Activated B cell treated with CpG ODN at 0.5 μM for 24 hours (primary cell): ENCODE results near the gene LRRTM2. TPM values are rescaled to one million over a fixed set of nuclear protein-coding genes. Genes with fewer than 3 reads are reported as not detected.

Source experiments
- ATAC-seq: fragments of 200-7000 bp; cut with Tn5 transposase; one replicate; pipeline ENCODE4 v1.10.0; 2021; ENCODE audit warnings: low read depth, mild to moderate bottlenecking, moderate library complexity
- CTCF ChIA-PET: fragments of 350-600 bp; sonication (Branson Sonifier 250); formaldehyde crosslinking; loops from one replicate; lab custom pipeline; 2021; ENCODE audit warnings: antibody characterized with exemption; lab: Charles Lee
- POLR2A ChIA-PET: fragments of 350-600 bp; sonication (Branson Sonifier 250); formaldehyde crosslinking; loops from one replicate; lab custom pipeline; 2021; ENCODE audit warnings: antibody characterized with exemption; lab: Charles Lee
- DNase-seq: peaks from one replicate; pipeline ENCODE4 v3.0.0; 2022
- H3K27ac Mint-ChIP-seq: one replicate; pipeline ENCODE4 v1.8.0; 2020; ENCODE audit warnings: mixed read lengths
- H3K27me3 Mint-ChIP-seq: one replicate; pipeline ENCODE4 v1.8.0; 2021; ENCODE audit warnings: mixed read lengths
- H3K36me3 Mint-ChIP-seq: one replicate; pipeline ENCODE4 v1.8.0; 2021; ENCODE audit warnings: low read depth, mixed read lengths
- H3K4me1 Mint-ChIP-seq: one replicate; pipeline ENCODE4 v1.8.0; 2021; ENCODE audit warnings: mixed read lengths
- H3K4me3 Mint-ChIP-seq: one replicate; pipeline ENCODE4 v1.8.0; 2020; ENCODE audit warnings: mild to moderate bottlenecking, mixed read lengths
- H3K9me3 Mint-ChIP-seq: one replicate; pipeline ENCODE4 v1.8.0; 2020; ENCODE audit warnings: mixed read lengths
- CTCF ChIP-seq: fragments of 200-600 bp; IDR thresholded peaks from one replicate; pipeline ENCODE4 v1.8.0; 2022; ENCODE audit warnings: antibody characterized with exemption, mild to moderate bottlenecking
- intact Hi-C: fragments of 100-400 bp; cut with micrococcal nuclease; formaldehyde crosslinking; loops from one replicate; pipeline ENCODE4 v1.15.1; 2024
- total RNA-seq: library from RNA; stranded (reverse); gene quantifications from 2 replicates; pipeline ENCODE4 v1.2.3, GENCODE V29; 2022

The LRRTM2 gene
- total RNA-seq, 1 donor from 2014 or later, result 0.29 TPM

DNA sequence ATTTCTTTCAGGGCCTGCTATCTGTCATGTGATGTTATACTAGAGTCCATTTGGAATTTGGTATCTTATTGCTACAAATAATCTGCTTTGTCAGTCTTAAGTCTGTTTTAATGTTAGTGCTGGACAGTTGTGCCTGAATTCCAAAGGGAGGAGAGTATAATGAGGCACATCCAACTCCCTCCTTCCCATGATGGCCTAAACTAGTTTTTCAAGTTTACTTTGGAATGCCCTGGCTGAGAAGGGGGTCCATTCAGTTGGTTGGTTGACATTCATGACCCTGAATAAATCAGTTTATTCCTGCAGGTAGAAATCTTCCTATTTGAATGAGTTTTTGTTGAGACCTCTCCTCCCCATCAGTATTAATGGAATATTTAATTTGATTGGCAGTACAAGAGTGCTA, 9.4 kb upstream of the LRRTM2 start:
- no peak for DNase-seq
- Mint-ChIP-seq H3K27ac (no peak overlapping the region), H3K4me1 (peaks cover 11% of the 10 kb centered on the region), H3K36me3 (peaks cover 28% of the 10 kb centered on the region), H3K27me3 (no peaks in the 10 kb centered on the region), H3K4me3 (no peak overlapping the region), H3K9me3 (peaks cover 1% of the 10 kb centered on the region)
- ChIA-PET CTCF (interaction anchor here (1.0 kb wide), 1 partner anchor 11 kb away, joined by 3 read pairs; no protein-coding TSS in a partner anchor), POLR2A (no interaction called here)
- intact Hi-C loops, result no loop called here
- ATAC-seq, result no peak
- TF ChIP-seq CTCF, result no peak

DNA sequence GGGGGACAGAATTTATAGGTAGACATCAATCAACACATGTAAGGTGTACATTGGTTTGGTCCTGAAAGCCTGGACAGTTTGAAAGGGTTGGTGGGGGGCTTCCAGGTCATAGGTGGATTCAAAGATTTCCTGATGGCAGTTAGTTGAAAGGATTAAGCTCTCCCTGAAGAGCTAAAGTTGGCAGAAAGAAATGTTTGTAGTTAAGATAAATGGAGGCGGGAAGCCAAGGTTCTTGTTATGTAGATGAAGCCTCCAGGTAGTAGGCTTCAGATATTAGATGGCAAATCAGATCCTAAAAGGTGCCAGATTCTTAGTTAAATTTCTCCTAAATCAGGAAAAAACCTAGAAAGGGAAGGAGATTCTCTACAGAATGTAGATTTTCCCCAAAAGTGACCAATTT, 9.0 kb upstream of the LRRTM2 start:
- peaks cover 11% of the 10 kb centered on the region for H3K4me1 Mint-ChIP-seq
- no peaks in the 10 kb centered on the region for H3K9me3 Mint-ChIP-seq
- no peak overlapping the region for H3K27ac Mint-ChIP-seq
- DNase-seq, result no peak
- no peaks in the 10 kb centered on the region for H3K27me3 Mint-ChIP-seq
- peaks cover 26% of the 10 kb centered on the region for H3K36me3 Mint-ChIP-seq
- ChIA-PET CTCF (no interaction called here), POLR2A (no interaction called here)
- intact Hi-C loops, result no loop called here
- TF ChIP-seq CTCF, result no peak
- no peak overlapping the region for H3K4me3 Mint-ChIP-seq
- ATAC-seq, result no peak

GRCh38 chr5:138883211-138883610, 8.1 kb upstream of the LRRTM2 start:
- Mint-ChIP-seq H3K9me3 (no peaks in the 10 kb centered on the region), H3K27me3 (no peaks in the 10 kb centered on the region), H3K4me3 (no peak overlapping the region), H3K36me3 (peaks cover 18% of the 10 kb centered on the region), H3K4me1 (peaks cover 11% of the 10 kb centered on the region), H3K27ac (no peak overlapping the region)
- TF ChIP-seq CTCF, result no peak
- intact Hi-C loops, result no loop called here
- POLR2A ChIA-PET, result no interaction called here
- CTCF ChIA-PET, result no interaction called here
- no peak for DNase-seq
- ATAC-seq, result no peak

DNA sequence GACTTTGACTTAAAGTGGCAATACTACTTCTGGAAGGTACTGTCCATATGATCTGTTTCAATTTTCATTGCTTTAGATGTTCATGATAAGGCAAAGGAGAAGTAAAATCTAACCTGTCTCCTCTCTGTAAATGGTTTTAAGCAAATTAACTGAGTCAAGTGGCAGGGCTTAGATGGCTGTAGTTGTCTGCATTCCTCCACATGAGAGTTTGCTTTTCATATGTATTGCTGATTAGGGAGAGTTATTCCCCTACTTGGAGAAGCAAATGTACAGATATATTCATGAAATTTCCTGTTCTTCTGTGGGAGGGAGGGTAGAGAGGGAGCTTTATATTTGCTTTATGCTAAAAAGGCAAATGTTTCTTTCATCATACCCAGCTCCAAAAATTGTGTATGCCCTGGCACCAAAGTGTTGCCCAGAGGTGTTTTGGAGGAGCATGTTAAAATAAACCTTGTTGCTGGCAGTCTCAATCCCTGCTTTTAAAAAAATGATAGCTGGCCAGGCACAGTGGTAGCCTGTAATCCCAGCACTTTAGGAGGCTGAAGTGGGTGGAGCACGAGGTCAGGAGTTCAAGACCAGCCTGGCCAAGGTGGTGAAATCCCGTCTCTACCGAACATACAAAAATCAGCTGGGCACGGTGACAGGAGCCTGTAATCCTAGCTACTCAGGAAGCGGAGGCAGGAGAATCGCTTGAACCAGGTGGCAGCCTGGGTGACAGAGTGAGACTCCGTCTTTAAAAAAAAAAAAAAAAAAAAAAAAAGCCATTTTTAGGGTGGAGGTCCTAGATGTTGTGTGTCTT, 3.5 kb upstream of the LRRTM2 start:
- H3K9me3 Mint-ChIP-seq, result peaks cover 4% of the 10 kb centered on the region
- H3K27ac Mint-ChIP-seq, result no peak overlapping the region
- peaks cover 11% of the 10 kb centered on the region for H3K4me1 Mint-ChIP-seq
- ChIA-PET POLR2A (no interaction called here), CTCF (no interaction called here)
- TF ChIP-seq CTCF, result no peak
- DNase-seq (no peak), ATAC-seq (no peak)
- H3K27me3 Mint-ChIP-seq, result no peaks in the 10 kb centered on the region
- intact Hi-C loops, result no loop called here
- H3K4me3 Mint-ChIP-seq, result no peak overlapping the region
- peaks cover 10% of the 10 kb centered on the region for H3K36me3 Mint-ChIP-seq

GRCh38 chr5:138876811-138877210, 1.7 kb upstream of the LRRTM2 start:
- peaks cover 13% of the 10 kb centered on the region for H3K36me3 Mint-ChIP-seq
- peaks cover 4% of the 10 kb centered on the region for H3K9me3 Mint-ChIP-seq
- no peaks in the 10 kb centered on the region for H3K27me3 Mint-ChIP-seq
- no peak for ATAC-seq
- ChIA-PET CTCF (no interaction called here), POLR2A (no interaction called here)
- H3K4me1 Mint-ChIP-seq, result no peaks in the 10 kb centered on the region
- intact Hi-C loops, result no loop called here
- H3K4me3 Mint-ChIP-seq, result no peak overlapping the region
- no peak for DNase-seq
- no peak for TF ChIP-seq CTCF
- H3K27ac Mint-ChIP-seq, result no peak overlapping the region
